Esophagus muscularis mucosa (tissue), 4 donors: ENCODE measurements around the gene TEAD2. TPM values are rescaled to one million over a fixed set of nuclear protein-coding genes. Genes with fewer than 3 reads are reported as not detected.
A peak's percentile ranks its signal among the peaks of the same experiment; 100 is the strongest.
"Not testable (repeated sequence)": the region's sequence is repeated elsewhere in the genome, so short reads cannot be mapped to it uniquely, and the experiment has no call there.

Source experiments
- DNase-seq: peaks from one replicate; pipeline ENCODE4 v3.0.0-alpha.2; 2017; ENCODE audit errors: extremely low spot score
- H3K27ac ChIP-seq, 4 donors: fragments of 200-600 bp; sonication (generic); replicated peaks in 1 of 4; 1 replicate in 3 of 4; 2 replicates in 1 of 4; pipeline ENCODE4 v1.5.1; 2016 to 2019; ENCODE audit warnings: mild to moderate bottlenecking in 1 of 4
- H3K27me3 ChIP-seq, 4 donors: fragments of 200-600 bp; sonication (generic); one replicate each; pipeline versions ENCODE4 v1.5.1 to v1.6.0; 2016 to 2019
- H3K36me3 ChIP-seq, 4 donors: fragments of 200-600 bp; sonication (generic); one replicate each; pipeline ENCODE4 v1.5.1; 2016 to 2019
- H3K4me1 ChIP-seq, 4 donors: fragments of 200-600 bp; sonication (generic); one replicate each; pipeline ENCODE4 v1.5.1; 2016 to 2019
- H3K4me3 ChIP-seq, 4 donors: fragments of 200-600 bp; sonication (generic); 1 replicate in 2 of 4; 2 replicates in 2 of 4; pipeline ENCODE4 v1.5.1; 2016 to 2019; ENCODE audit warnings: mild to moderate bottlenecking in 4 of 4, moderate library complexity in 1 of 4
- H3K9me3 ChIP-seq, 4 donors: fragments of 200-600 bp; sonication (generic); 1 replicate in 3 of 4; 2 replicates in 1 of 4; pipeline ENCODE4 v1.5.1; 2016 to 2019
- EP300 ChIP-seq: sonication (generic); formaldehyde crosslinking; IDR thresholded peaks from one replicate; pipeline ENCODE4 v1.6.1; 2017; ENCODE audit warnings: antibody characterized with exemption
- POLR2A ChIP-seq: fragments of 450-650 bp; IDR thresholded peaks from one replicate; pipeline ENCODE4 v1.6.1; 2017; ENCODE audit warnings: antibody characterized with exemption, moderate library complexity, mild to moderate bottlenecking, low read depth
- POLR2AphosphoS5 ChIP-seq, 2 donors: sonication (generic); formaldehyde crosslinking; IDR thresholded peaks; one replicate each; pipeline ENCODE4 v1.6.1; 2017; ENCODE audit warnings: antibody characterized with exemption in 2 of 2
- WGBS: methylation state at CpG from one replicate; pipeline ENCODE4 v1.1.5; 2018; 5-methylcytosine and 5-hydroxymethylcytosine counted together
- intact Hi-C: fragments of 100-400 bp; cut with DNase I; formaldehyde crosslinking; loops from one replicate; pipeline ENCODE4 v1.15.1; 2023
- total RNA-seq, 4 donors: library from RNA; depleted of rRNA; stranded (reverse); fragments of >200 nt; gene quantifications; one replicate each; pipeline versions ENCODE4 v1.1.0 to v1.2.1, GENCODE V29; 2016
- TF ChIP-seq, protein P1 (sequence below), 3 experiments: fragments of 200-600 bp in 2 of 3; fragments of 450-650 bp in 1 of 3; sonication (generic) in 2 of 3; IDR thresholded peaks; one replicate each; pipeline ENCODE4 v1.5.1; 2017 to 2019; ENCODE audit warnings: antibody characterized with exemption in 3 of 3, mild to moderate bottlenecking in 2 of 3, moderate library complexity in 1 of 3

TEAD2 gene
- total RNA-seq, 4 donors from 2014 or later: 40.7 to 73.2 (median 60.5) TPM

DNA sequence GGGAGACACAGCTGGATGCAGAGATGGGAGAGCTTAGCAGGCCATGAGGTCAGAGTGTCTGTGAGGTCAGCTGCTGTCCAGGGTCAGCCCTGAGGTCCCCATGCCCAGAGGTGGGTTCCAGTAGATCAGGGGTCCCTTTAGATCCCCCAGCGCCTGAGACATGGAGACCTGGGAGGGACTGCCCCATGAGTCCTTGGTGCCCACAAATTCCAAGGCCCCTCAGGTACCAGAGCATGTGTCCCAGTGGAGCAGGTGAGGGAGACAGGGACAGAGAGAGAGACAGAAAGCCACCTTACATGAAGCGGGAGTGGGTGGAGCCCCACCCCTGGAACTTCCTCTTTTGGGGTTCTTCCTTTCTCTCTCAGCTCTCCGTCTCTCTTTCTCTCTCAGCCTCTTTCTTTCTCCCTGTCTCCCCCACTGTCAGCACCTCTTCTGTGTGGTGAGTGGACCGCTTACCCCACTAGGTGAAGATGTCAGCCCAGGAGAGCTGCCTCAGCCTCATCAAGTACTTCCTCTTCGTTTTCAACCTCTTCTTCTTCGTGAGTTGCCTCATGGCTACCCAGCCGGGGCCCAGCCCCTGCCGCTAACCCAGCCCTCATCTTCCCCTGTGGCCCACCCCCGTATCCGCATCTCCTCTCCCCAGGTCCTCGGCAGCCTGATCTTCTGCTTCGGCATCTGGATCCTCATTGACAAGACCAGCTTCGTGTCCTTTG is 27.0 kb downstream of the TEAD2 start, which contains the start of gene CD37:
Gene CD37 (plus strand): TSS at position 336 of the 713 bp plus-strand sequence. CDS start 135 bp downstream, at position 471.
- Histone ChIP-seq H3K9me3 (no peaks in the 10 kb centered on the region), H3K27me3 (no peaks in the 10 kb centered on the region), H3K36me3 (peaks cover 0 to 15% (median 2%) of the 10 kb centered on the region in 4 donors), H3K27ac (peak within 1 kb of the TSS in 3 of 4 donors; percentile 20 to 47 (median 24)), H3K4me3 (peak within 1 kb of the TSS; percentile 17 to 48 (median 34)), H3K4me1 (peaks cover 18 to 31% (median 24%) of the 10 kb centered on the region in 4 donors)
- intact Hi-C loops: no loop called here
- WGBS: 69% methylated on average over 12 of the region's 13 CpGs
- no peak for DNase-seq
- no peak for TF ChIP-seq EP300
- peak in 1 of 2 donors; percentile 27 for TF ChIP-seq POLR2AphosphoS5 (IDR thresholded peaks at IDR 0.05)

DNA sequence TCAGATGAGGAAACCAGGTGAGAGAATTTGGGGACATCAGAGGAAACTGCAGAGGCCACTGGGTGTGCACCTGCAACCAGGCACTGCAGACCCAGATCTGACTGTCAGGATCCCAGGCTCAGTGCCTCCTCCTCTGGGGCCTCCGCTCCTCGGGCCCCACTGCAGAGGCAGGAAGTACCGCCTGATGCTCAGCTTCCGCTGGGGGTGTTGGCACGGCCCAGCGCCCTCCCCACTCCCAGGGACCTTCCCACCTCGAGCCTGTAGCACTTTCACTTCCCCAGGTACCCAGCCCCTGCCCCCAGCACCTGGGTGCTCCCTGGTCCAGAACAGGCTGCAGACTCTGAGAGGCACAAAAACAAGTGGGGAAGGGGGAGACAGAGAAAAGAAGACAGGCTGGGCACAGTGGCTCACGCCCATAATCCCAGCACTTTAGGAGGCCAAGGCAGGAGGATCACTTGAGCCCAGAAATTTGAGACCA is 28.4 kb downstream of the TEAD2 start:
- no peak overlapping the region for H3K4me3 ChIP-seq
- peaks cover 8 to 18% (median 10%) of the 10 kb centered on the region in 4 donors for H3K4me1 ChIP-seq
- TF ChIP-seq EP300 (no peak), POLR2A (no peak), POLR2AphosphoS5 (IDR thresholded peaks at IDR 0.05) (no peak)
- TF ChIP-seq, protein P1, sequence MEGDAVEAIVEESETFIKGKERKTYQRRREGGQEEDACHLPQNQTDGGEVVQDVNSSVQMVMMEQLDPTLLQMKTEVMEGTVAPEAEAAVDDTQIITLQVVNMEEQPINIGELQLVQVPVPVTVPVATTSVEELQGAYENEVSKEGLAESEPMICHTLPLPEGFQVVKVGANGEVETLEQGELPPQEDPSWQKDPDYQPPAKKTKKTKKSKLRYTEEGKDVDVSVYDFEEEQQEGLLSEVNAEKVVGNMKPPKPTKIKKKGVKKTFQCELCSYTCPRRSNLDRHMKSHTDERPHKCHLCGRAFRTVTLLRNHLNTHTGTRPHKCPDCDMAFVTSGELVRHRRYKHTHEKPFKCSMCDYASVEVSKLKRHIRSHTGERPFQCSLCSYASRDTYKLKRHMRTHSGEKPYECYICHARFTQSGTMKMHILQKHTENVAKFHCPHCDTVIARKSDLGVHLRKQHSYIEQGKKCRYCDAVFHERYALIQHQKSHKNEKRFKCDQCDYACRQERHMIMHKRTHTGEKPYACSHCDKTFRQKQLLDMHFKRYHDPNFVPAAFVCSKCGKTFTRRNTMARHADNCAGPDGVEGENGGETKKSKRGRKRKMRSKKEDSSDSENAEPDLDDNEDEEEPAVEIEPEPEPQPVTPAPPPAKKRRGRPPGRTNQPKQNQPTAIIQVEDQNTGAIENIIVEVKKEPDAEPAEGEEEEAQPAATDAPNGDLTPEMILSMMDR (IDR thresholded peaks at IDR 0.05): no peak
- intact Hi-C loops: no loop called here
- no peak for DNase-seq
- H3K9me3 ChIP-seq: no peaks in the 10 kb centered on the region
- no peaks in the 10 kb centered on the region for H3K27me3 ChIP-seq
- no peak overlapping the region for H3K27ac ChIP-seq
- 56% methylated on average over 7 of the region's 8 CpGs for WGBS
- peaks cover 0 to 17% (median 2%) of the 10 kb centered on the region in 4 donors for H3K36me3 ChIP-seq

DNA sequence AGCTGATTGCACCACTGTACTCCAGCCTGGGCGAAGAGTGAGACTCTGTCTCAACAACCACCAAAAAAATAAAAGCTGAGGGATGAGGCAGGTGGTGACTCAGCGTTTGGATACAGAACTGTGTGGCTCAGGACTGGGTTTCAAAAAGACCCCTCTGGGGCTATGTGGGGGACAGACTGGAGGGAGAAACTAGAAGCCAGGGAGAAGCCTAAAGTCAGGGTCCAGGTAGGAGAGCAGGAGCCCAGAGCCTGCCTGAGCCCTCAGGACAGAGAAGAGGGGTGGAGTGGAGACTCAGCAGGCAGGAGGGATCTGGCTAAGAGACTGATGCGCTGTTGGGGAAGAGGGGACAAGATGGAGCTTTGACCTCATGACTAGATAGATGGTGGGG is 28.8 kb downstream of the TEAD2 start:
- H3K27ac ChIP-seq: no peak overlapping the region
- no peaks in the 10 kb centered on the region for H3K27me3 ChIP-seq
- H3K9me3 ChIP-seq: no peaks in the 10 kb centered on the region
- no peak overlapping the region for H3K4me3 ChIP-seq
- H3K36me3 ChIP-seq: peaks cover 0 to 17% (median 2%) of the 10 kb centered on the region in 4 donors
- no peak for DNase-seq
- 69% methylated on average over 3 of the region's 3 CpGs for WGBS
- H3K4me1 ChIP-seq: peaks cover 3 to 13% (median 5%) of the 10 kb centered on the region in 4 donors
- intact Hi-C loops: no loop called here
- TF ChIP-seq POLR2A (no peak), POLR2AphosphoS5 (IDR thresholded peaks at IDR 0.05) (no peak), EP300 (no peak)
- TF ChIP-seq, protein P1 (IDR thresholded peaks at IDR 0.05): no peak

DNA sequence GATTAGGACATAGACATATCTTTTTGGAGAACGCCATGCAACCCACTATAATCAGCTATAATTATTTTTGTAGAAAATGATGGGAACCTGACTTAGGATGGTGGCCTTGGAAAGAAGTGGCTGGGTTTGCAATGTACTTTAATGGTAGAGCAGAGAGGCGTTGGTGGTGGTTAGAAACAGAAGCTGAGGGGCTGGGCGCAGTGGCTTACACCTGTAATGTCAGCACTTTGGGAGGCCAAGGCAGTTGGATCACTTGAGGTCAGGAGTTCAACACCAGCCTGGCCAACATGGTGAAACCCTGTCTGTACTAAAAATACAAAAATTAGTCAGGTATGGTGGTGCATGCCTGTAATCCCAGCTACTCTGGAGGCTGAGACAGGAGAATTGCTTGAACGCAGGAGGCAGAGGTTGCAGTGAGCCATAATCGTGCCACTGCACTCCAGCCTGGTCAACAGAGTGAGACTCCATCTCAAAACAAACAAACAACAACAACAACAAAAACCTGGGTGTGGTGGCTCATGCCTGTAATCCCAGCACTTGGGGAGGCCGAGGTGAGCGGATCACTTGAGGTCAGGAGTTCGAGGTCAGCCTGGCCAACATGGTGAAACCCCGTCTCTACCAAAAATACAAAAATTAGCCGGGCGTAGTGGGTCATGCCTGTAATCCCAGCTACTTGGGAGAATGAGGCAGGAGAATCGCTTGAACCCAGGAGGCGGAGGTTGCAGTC is 29.4 kb downstream of the TEAD2 start:
- H3K27me3 ChIP-seq, H3K27ac ChIP-seq, H3K9me3 ChIP-seq, H3K4me1 ChIP-seq, H3K4me3 ChIP-seq, intact Hi-C loops: not testable (repeated sequence)
- peak; percentile 31 for DNase-seq
- peaks cover 0 to 17% (median 2%) of the 10 kb centered on the region in 4 donors for H3K36me3 ChIP-seq
- 96% methylated on average over 13 of the region's 13 CpGs for WGBS

DNA sequence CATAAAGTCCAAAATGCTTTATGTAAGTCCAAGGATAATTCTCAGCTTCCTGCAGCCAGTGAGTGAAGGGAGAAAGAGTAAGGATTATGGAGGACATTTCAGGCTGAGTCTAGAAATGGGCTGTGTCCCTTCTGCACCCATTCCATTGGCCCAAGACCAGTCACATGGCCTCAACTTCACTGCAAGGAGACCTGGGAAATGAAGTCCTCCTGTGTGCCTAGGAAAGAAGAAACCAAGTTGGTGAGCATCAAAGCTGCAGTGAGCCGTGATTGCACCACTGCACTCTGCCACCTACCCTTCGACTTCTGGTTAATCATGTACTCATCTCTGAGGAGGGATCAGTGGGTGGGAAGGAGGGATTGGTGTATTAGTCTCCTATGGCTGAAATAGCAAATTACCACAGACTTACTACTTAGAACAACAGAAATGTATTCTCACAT is 30.6 kb downstream of the TEAD2 start:
- TF ChIP-seq EP300 (no peak), POLR2AphosphoS5 (IDR thresholded peaks at IDR 0.05) (no peak), POLR2A (no peak)
- TF ChIP-seq, protein P1 (IDR thresholded peaks at IDR 0.05): no peak
- no peaks in the 10 kb centered on the region for H3K9me3 ChIP-seq
- H3K4me1 ChIP-seq: peaks cover 0 to 7% (median 0%) of the 10 kb centered on the region in 4 donors
- DNase-seq: peak; percentile 64
- WGBS: 85% methylated on average over 2 of the region's 2 CpGs
- H3K27ac ChIP-seq: no peak overlapping the region
- H3K27me3 ChIP-seq: no peaks in the 10 kb centered on the region
- intact Hi-C loops: no loop called here
- no peak overlapping the region for H3K4me3 ChIP-seq
- H3K36me3 ChIP-seq: peaks cover 0 to 17% (median 2%) of the 10 kb centered on the region in 4 donors

DNA sequence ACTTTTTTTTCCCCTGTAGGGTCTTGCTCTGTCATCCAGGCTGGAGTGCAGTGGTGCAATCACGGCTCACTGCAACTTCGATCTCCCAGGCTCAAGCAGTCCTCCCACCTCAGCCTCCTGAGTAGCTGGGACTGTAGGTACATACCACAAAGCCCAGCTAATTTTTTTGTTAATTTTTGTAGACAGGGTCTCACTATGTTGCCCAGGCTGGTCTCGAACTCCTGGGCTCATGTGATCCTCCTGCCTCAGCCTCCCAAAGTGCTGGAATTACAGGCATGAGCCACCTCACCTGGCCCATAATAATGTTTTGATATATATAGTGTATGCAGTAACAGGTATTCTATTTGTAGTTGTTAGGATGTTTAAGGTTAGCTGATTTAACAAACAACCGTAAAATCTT is 31.0 kb downstream of the TEAD2 start:
- H3K4me3 ChIP-seq, H3K27ac ChIP-seq, H3K9me3 ChIP-seq, H3K4me1 ChIP-seq, H3K27me3 ChIP-seq, intact Hi-C loops: not testable (repeated sequence)
- WGBS: 92% methylated on average over 4 of the region's 4 CpGs
- DNase-seq: peak; percentile 42
- peaks cover 0 to 17% (median 2%) of the 10 kb centered on the region in 4 donors for H3K36me3 ChIP-seq
